Measurements from ENCODE around the gene HOXA2.

The HOXA2 gene

GRCh38 chr7:27101957-27102580, 414 bp downstream of the HOXA2 start:
- intact Hi-C loops (cut with DNase I): no loop called here
- DNase-seq: no peak

- no peak for DNase-seq
- intact Hi-C loops (cut with DNase I): no loop called here
Observed at GRCh38 chr7:27101171-27101956, 1.1 kb downstream of the HOXA2 start.

GRCh38 chr7:27100694-27101170, 1.8 kb downstream of the HOXA2 start:
- intact Hi-C loops (cut with DNase I): no loop called here
- DNase-seq: no peak

- intact Hi-C loops (cut with DNase I): no loop called here
- DNase-seq: no peak
Observed at GRCh38 chr7:27099453-27100370, 2.8 kb downstream of the HOXA2 start.

- DNase-seq: no peak
- intact Hi-C loops (cut with DNase I): no loop called here
Observed at GRCh38 chr7:27098578-27099451, 3.7 kb downstream of the HOXA2 start.

- intact Hi-C loops (cut with DNase I): no loop called here
- peak in 1 of 10 donors; percentile 53 for DNase-seq
Observed at GRCh38 chr7:27097686-27098577, 4.6 kb downstream of the HOXA2 start.

GRCh38 chr7:27096768-27097514, 5.5 kb downstream of the HOXA2 start:
- no peak for DNase-seq
- intact Hi-C loops (cut with DNase I): no loop called here

- DNase-seq: peak in 2 of 10 donors; percentile 28 to 64
- intact Hi-C loops (cut with DNase I): no loop called here
Observed at GRCh38 chr7:27095897-27096767, 6.4 kb downstream of the HOXA2 start, which contains the start of gene HOXA1. Gene HOXA1, minus strand, starts transcription at chr7:27096000. Its CDS starts 88 bp downstream, at chr7:27095912.

- intact Hi-C loops (cut with DNase I): no loop called here
- DNase-seq: no peak
Observed at GRCh38 chr7:27095050-27095896, 7.2 kb downstream of the HOXA2 start.

GRCh38 chr7:27094304-27095049, 8.0 kb downstream of the HOXA2 start:
- intact Hi-C loops (cut with DNase I): no loop called here
- DNase-seq: no peak

GRCh38 chr7:27093184-27093895, 9.1 kb downstream of the HOXA2 start:
- intact Hi-C loops (cut with DNase I): no loop called here

GRCh38 chr7:27092819-27093110, 9.7 kb downstream of the HOXA2 start:
- intact Hi-C loops (cut with DNase I): no loop called here
- DNase-seq: no peak

More at GRCh38 chr7:27093184-27093895, 9.1 kb downstream of the HOXA2 start:
- DNase-seq: no peak

GRCh38 chr7:27091941-27092818, 10.3 kb downstream of the HOXA2 start:
- no peak for DNase-seq
- intact Hi-C loops (cut with DNase I): no loop called here

- intact Hi-C loops (cut with DNase I): no loop called here
- no peak for DNase-seq
Observed at GRCh38 chr7:27091105-27091504, 11.4 kb downstream of the HOXA2 start.
